NCI-H1694 treated with DMSO at 0.1 percent for 48 hours (cell line): Measurements from ENCODE around the gene SPOP.

Source experiments
- DNase-seq: peaks from one replicate; lab custom pipeline; 2025; lab: John Stamatoyannopoulos, UW

SPOP gene

DNA sequence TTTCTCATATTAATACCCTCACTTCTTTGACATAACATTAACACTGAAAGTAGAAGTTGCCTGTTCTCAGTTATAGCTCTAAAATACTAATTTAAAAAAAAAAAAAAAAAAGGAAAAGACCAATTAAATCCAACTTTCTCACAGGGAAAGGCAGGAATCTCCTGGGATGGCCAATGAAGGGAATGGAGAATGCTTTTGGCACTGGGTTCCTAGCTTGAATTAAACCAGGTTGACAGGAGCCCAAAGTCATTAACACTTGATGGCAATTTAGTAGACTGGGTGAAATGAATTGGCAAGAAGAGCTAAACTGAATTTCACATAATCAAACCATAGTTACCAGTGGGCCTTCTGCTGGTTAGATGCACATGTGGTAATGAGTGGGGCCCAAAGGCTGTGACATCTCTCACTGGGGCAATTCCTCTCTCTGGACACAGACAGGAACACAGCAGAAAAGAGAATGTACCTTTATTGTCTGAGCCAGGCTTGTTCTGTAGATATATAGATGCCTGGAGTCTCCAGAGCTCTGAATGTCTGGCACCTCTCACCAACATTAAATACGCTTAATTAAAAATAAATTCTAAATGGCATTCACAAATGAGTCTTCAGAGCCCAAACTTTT, 64.6 kb downstream of the SPOP start:
- no peak for DNase-seq

DNA sequence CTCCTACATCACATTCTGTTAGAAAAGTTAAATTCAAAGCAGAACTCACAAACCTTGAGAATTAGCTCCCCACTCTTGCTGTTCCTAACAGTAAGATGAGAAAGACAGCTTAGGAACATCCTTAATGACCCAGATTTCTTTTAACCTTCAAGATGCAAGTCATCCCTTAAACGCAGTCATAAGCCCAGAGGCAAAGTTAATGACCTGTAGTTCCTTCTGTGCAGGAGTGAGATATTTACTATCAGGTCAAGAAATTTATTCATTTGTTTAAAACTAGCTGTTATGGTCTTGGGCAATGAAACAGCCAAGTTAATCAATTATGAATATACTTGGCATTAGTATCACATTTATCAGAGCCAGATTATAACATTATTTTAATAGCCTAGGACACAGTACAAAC, 65.2 kb downstream of the SPOP start:
- DNase-seq, result no peak

DNA sequence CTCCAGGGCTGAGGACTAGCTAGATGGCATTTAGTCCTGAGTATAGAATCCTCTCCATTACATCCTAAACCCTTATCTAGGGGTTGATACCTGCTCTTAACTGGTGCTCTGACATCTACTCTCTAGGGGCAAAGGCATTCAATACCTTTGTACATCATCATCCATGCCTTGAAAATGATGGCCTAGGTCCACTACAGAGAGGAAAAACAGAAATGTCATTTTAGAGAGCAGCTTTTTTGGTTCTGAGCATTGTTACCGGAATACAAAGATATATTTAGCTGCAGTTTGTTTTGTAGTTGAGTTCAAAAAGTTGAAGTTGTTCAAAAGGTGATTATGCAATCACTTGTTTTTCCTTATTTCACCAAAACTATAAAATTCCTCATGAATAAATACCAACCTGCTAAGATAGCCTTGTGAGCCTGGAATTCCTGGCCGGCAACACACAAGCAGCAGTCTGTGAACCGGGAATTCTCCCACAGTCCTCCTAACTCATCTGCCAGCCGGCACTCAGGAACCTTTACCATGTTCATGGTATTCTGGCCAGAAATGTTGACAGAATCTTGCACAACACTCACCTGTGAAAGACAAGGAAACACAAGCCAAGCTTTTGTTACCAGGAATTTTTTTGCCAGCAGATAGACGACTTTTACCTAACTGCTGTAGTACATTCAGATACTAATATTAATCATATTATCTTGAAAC, 66.9 kb downstream of the SPOP start:
- no peak for DNase-seq

DNA sequence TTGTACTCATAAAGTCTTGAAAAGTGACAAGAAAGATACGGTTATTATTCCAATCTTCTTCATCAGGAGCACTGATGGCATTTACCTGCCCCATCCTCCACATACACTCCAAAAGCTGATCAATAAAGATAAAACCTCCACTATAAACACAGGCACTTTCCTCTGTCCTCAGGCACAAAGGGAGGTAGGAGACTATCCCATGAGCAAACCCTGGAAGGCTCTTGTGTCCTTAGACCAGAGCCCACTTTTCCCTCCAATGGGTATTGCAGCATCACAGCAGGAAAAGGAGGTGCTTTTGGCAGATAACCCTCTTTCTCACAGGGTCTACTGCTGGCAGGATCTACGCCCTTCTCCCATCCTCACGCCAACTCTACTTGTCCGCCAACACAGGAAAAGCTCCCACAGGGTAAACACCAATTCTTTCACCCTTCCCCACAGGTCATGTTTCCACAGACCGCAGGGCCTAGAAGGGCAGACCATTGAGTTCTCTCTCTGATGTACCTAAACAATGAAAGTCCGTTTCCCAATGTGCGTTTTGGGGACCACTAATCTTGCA, 73.5 kb downstream of the SPOP start:
- no peak for DNase-seq

DNA sequence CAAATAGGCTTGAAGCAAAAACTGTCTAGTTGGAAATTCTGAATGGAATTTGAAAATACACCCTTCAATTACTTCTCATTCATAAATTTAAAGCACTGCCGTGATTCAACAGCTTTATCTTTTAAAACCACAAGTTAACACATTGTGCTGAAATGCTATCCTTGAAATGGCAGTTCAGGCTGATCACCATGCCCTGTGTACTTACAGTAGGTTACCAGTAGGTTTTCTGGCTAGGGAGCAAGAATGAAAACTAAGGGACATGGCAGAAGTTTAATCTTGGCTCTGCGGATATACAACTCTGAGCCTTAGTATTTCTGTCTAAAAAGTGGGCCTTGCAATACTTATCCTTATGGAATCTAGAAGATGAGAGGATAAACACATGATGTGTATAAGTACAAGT, 74.2 kb downstream of the SPOP start:
- DNase-seq, result no peak

DNA sequence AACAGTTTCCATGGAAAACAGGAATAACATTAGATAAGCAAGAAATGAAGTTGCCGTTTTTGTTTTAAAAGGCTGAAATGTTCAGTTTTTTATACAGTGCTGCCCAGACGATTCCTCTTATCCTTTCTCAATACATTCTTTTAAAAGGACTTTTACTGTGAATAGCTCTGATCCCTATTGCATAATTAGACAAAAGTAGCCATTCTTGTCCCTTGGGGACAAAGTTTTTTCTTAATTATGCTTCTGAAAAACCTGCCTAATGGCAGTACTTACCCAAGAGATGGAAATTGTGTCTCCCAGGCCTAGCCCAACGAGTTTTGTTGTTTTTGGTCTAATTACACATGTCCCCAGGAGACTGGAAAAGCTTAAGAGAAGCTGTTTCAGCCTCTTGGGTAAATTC, 74.7 kb downstream of the SPOP start:
- no peak for DNase-seq

DNA sequence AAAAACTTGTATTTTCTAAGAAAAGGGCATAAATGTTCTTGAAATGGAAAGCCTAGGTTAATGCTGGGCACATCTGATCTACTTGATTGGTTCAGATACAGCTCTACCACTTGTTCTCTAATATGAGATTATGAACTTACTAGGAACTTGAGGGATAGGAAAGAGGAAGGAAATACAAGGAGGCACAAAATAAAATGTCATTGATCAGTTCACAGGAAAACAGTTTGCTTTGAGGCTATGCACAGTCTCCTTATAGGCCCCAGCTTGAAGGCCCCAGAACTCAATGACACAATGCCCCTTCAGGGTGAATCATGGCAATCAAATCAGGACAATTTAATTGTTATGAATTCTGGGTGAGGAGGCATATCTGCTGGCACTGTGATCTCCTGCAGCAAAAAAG, 75.1 kb downstream of the SPOP start:
- no peak for DNase-seq

DNA sequence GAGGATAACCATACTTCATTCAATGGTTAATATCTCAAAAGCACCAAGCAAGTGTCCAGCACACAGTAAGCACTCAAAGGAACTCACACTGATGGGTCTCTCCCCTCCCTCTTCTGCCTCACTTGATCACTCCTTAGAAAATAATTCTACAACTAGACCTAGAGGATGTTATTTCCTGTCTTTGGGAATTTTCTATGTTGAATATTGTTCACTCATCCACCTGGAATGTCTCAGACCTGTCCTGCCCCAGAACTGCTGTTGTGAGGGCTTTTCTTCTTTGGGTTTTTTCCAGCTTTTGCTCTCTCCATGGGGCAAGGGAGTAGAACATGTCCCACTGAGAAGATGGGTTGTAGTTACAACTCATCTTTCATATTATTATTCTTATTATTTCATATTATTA, 76.9 kb downstream of the SPOP start:
- DNase-seq, result no peak

DNA sequence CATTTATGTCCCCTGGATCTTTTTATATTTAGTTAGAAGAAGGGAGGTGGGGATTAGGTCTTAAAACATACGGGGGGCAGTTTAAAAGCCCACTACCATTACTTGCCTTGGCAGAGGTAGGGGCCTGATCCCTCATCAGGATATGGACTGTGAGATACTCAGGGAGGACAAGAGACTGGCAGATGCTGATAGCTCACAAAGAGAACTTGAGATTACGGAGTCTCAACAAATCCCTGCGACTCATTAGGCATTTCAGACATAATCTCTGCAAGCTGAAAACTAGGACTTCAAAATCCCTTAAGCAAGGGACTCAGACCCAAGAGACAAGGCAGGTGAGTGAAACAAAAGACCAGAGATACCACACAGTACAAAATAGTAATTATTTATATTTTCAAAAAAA, 79.0 kb downstream of the SPOP start:
- DNase-seq, result no peak

DNA sequence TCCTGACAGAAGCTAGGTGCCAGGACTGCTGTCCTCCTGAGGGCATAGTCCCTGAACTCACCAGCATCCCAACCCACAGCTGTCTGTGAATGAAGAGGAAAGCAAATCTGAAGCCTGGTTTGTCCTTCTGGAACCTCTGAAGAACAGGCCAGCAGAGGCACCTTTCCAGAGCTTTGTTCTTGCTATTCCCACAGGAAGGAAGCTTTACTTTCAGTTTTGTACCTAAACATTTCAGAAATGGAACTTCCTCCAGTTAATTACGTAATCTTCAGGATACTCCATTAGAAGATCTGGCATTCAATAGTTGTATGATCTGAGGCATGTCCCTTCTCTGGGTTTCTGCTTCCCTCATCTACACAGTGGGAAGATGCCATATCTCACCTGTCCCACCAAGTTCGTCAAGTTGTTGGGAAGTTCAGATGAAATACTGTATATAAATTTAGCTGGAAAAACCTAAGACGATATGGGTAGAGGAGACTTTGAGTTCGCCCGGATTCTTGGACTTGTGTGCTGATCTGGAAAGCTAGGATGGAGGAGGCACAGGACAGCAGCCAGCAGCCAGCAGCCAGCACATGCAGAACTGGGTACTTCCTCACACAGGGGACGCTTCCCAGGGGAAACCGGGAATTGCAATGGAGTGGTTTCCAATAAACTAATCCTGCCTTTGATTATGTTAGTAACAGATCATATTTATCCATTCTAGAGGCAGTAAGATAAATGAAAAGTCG, 79.8 kb downstream of the SPOP start:
- no peak for DNase-seq

DNA sequence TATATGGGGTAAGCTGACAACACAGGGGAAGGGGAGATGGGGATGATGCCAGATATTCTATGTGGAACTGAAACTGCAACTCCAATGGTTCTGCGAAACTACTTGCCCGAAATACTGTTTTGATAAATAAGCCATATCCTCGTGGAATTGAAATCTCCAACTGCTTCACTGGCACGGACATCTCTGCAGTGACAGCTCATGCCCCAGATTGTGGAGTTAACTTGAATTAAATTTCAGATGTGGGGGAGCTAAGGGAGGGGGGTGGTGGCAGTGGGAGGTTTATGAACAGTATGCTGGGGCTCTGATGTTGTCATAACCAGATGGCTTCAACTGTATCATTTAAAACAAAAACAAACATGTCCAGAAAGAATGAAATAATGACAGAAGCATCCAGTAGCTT, 80.5 kb downstream of the SPOP start:
- DNase-seq, result peak; percentile 33

DNA sequence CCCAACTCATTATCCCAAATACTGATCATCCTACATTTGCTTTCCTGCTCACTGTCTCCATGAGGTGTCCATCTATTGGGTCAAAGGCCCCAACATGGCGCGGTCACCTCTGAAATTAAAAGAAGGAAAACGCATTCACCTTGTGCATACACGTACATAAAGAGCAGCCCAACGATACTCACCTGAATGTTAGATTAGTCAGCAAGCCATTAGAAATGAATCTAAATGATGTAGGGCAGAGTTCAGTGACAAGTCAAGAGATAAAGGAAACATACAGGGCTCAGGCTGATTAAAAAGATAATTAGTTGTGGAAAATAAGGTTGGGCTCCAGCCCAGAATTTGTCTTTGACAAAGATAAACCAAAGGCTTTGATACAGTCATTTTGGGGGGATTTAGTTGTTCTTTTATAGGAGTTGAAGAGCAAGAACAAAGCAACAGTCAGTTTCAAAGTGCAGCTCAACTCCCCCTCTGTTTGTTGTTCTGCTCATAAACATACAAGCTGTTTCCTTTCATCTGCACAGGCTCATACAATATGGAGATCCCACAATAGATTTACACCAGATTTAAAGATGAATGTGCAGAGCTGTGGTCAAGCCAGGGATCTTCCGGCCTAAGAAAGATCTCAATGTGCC, 81.2 kb downstream of the SPOP start:
- DNase-seq, result peak; percentile 63

DNA sequence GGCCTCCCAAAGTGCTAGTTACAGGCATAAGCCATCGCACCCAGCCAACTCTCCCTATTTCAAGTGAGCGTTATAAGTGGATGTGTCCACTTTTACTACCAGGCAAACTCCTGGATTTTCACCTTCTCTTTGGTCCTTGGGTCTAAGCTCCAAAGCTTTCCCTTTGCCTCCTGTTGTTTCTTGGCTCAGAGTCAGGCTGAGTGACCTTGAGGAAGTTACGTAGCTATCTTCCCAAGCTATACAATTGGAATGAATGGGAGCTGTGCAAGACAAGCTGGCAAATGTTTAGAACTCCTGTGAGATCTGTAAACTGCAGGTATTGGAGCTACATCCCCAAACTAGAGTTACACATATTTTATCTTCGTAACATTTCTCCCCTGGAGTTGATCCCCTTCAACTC, 81.9 kb downstream of the SPOP start:
- DNase-seq, result no peak

DNA sequence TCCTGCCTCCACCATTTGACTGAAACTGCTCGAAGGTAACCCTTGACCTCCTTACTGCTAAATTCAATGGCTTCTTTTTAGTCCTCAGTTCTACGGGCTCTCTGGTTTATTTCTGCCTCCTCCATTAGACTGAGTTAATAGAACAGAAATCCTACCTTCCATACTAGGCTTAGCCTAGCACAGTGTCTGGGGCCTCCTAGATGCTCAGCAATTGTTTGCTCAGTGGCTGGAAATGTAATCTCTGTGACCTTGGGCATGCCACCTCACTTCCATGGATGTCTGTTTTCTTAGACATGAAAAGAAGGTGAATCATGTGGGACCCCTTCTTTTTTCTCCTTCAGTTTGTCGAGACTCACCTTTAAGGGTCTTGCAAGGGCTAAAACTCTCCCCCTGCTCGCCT, 82.6 kb downstream of the SPOP start:
- DNase-seq, result no peak

DNA sequence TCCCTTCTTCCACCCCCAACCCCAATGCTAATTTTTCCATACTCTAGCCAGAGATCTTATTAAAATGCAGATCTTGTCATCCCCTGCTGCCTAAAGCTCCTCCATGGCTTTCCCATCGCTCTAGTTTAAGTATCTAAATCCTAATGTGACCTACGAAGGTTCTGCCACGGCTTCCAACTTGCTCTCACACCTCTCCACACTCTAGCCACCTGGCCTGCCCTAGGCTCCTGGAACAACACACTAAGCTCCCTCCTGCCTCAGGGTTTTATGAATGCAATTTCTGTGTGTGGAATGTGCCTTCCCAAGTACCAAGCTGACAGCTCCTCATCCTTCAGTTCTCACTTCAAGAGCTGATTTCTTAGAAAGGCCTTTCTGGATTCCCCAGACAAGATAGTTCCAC, 85.6 kb downstream of the SPOP start:
- no peak for DNase-seq

DNA sequence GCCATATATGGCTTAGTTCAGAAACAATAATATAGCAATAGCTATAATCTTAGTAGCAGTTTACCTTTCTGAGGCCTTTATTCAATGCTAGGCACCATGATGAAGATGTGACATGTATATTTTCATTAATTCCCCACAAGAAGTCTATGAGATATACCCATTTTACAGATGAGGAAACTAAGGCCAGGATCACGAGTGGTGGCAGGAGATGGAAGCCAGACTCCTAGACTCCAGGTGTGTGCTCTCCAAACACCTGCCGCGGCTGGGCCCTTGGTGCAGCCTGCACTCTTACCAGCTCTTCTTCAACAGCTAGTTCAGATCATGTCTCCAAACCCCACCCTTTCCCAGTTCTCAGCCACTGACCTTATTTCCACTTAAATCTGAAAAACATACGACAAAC, 87.0 kb downstream of the SPOP start:
- DNase-seq, result no peak

DNA sequence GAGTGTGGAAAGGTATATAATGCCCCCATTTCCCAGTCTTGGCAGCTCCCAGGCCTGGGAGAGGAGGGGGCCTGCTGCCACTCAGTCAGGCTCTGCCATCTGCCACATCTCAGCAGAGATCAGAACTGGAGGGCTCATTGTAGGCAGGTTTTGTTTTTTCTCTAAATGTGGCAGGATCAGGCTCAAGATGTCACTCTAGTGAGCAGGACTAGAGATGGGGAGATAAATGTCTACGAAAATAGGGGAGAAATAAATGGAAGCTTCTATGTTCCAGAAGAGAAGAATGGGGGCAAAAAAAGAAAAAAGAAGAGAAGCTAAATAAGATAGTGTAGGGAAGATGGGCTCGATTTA, 88.3 kb downstream of the SPOP start:
- peak; percentile 86 for DNase-seq

DNA sequence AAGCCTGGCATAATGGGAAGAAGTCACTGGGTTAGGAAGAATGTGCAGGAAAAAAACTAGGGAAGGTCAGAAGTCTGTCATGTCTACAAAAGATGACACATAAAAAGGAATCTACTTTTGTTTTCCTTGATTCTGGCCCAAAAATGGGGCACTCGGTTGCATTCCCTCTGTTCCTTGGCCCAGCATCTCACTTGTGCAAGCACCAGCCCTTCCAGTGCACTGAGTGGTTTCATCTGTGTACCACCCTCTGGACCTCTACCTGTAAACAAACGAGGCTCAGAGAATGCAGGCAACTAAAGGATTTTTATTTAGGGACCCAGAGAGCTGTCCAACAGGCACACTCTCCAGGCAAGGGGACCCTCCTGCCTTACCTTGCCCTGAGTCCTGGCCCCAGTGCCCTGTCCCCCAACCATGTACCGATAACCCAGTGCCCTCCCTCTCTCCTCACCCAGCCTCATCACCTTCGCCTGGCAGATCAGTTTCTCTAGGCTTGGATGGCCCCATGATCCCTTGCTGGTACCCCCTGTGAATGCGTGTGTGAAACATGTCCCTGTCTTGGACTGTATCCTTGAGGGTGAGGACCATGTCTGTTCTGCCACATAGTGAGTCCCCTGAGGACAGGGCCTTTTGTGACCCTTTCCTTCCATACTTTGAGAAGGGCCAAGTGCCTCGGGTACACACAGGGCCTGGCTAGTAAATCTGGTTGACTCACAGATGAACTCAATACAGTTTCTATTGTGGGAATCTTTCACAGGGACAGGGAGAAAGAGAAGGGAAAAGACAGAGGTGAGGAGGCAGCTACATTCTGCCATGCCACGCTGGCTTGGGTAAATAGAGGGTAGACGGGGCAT, 88.9 kb downstream of the SPOP start:
- no peak for DNase-seq

DNA sequence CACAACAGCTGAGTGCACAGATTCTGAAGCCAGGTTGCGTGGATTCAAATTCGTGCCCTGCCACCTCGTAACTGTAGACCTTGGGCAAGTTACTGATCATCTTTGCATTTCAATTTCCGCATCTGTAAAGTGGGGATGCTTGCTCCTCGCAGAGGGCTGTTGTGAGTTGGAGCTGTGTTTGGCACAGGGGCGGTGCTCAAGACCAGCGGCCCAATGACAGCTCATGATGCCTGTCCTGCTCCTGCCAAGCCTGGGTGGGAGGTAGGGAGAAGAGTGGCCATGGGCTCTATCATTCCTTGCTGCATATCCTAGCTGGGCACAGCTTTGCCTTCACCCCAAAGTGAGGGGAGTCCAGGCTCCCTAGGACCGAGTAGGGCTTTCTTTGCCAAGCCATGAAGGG, 89.6 kb downstream of the SPOP start:
- no peak for DNase-seq

DNA sequence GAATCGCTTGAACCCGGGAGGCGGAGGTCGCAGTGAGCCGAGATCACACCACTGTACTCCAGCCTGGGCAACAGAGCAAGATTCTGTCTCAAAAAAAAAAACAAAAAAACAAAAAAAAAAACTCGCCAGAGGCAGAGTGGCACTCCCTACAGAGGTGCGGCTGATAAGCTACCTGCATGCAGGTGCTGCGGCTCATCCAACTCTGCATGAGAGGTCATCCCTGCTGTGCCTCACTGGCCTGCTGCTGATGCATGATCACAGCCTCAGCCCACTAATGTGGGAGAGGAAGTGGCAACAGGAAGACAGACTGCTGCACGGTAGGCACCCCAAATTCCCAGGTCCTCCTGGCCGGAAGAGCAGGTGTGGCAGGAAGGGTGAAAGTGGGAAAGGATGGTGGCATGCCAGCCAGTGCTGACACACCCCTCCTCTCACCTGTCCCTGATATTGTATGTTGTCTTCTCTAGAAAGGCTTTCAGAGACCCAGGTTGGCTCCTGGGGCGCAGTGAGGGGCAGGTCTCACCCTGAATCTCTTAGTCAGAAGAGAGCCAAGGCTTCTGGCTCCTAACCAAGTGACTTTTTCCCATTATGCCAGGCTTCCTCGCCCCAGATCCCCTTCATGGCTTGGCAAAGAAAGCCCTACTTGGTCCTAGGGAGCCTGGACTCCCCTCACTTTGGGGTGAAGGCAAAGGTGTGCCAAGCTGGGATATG, 90.4 kb downstream of the SPOP start:
- DNase-seq, result no peak

DNA sequence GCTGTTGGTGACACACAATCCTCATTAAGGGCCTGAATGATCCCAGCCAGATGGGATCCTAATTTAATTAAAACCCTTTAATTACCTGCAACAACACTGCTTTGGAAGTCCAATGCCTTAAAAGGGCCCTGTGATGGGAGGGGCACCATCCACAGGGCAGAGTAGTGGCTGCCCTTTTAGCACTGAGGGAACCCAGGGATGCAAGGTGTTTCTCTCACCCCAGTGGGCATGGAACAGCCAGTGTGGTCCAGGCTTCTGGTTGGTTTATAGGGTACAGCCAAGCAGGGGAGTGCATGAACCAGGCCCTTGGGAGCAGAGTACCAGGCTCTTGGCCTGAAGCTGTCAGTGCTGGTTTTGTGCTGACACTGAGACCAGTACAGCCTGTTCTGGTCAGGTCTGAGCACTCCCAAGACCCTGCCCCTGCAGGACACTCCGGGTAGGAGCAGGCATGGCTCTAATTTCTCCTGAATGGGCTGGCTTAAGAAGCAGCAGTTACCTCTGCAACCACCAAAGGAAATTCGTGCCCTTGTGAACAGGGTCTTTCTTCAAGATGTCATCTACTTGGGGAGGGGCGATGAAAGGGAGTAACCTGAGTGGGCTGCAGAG, 92.4 kb downstream of the SPOP start:
- no peak for DNase-seq
